Neural crest cell (in vitro differentiated cells): ENCODE results near the gene DNAJB6. TPM values are rescaled to one million over a fixed set of nuclear protein-coding genes. Genes with fewer than 3 reads are reported as not detected.
A peak's percentile ranks its signal among the peaks of the same experiment; 100 is the strongest.

Experiments used
- DNase-seq: peaks from one replicate; pipeline ENCODE4 v3.0.0; 2021; ENCODE audit warnings: low read depth, mixed read lengths, low spot score
- H3K27ac Mint-ChIP-seq: one replicate; pipeline ENCODE4 v1.8.0; 2021; ENCODE audit warnings: mild to moderate bottlenecking, mixed read lengths; ENCODE audit not compliant: unreplicated experiment
- H3K27me3 Mint-ChIP-seq: 2 replicates; pipeline ENCODE4 v1.8.0; 2021; ENCODE audit warnings: low read depth, mild to moderate bottlenecking, mixed read lengths
- H3K36me3 Mint-ChIP-seq: 2 replicates; pipeline ENCODE4 v1.8.0; 2021; ENCODE audit warnings: low read depth, mild to moderate bottlenecking, mixed read lengths
- H3K4me1 Mint-ChIP-seq: 2 replicates; pipeline ENCODE4 v1.8.0; 2021; ENCODE audit warnings: mixed read lengths
- H3K4me3 Mint-ChIP-seq: one replicate; pipeline ENCODE4 v1.8.0; 2021; ENCODE audit warnings: mild to moderate bottlenecking, mixed read lengths
- H3K9me3 Mint-ChIP-seq: 2 replicates; pipeline ENCODE4 v1.8.0; 2021; ENCODE audit warnings: mixed read lengths
- CTCF ChIP-seq: fragments of 200-600 bp; sonication (generic); conservative IDR thresholded peaks from 2 replicates; pipeline ENCODE4 v1.5.0; 2021; ENCODE audit warnings: antibody characterized with exemption, mild to moderate bottlenecking
- total RNA-seq: library from RNA; stranded (reverse); gene quantifications from 2 replicates; pipeline ENCODE4 v1.2.1, GENCODE V29; 2021

Gene DNAJB6
- total RNA-seq, 1 donor from 2014 or later: 102 TPM

GRCh38 chr7:157466867-157467261 lies 130.1 kb downstream of the DNAJB6 start:
- peak; percentile 32 for DNase-seq
- Mint-ChIP-seq H3K9me3 (no peaks in the 10 kb centered on the region), H3K36me3 (peaks cover 4% of the 10 kb centered on the region), H3K27ac (peak overlapping the region; percentile 96), H3K27me3 (peaks cover 7% of the 10 kb centered on the region), H3K4me3 (peak overlapping the region; percentile 54), H3K4me1 (peaks cover 53% of the 10 kb centered on the region)
- no peak for TF ChIP-seq CTCF

Other genes starting within 250 kb of the DNAJB6 start
- 46.1 and 46.8 TPM in 2 replicates for gene UBE3C, start 198.1 kb upstream of the DNAJB6 start, total RNA-seq